A549 (cell line): ENCODE measurements around the gene CBR1. TPM values are rescaled to one million over a fixed set of nuclear protein-coding genes. Genes with fewer than 3 reads are reported as not detected.

Experiments
- ATAC-seq, 2 experiments: fragments of 200-7000 bp in 1 of 2; fragments of >200 bp in 1 of 2; cut with Nextera tagmentation in 1 of 2; cut with Tn5 transposase in 1 of 2; 3 replicates each; pipeline versions ENCODE4 v1.8.0 to v1.9.1; 2018 to 2020; ENCODE audit warnings: mild to moderate bottlenecking in 1 of 2, moderate library complexity in 1 of 2
- CTCF ChIA-PET: fragments of 300-600 bp; sonication (Branson Sonifier 250); formaldehyde crosslinking; extraction: SDS; loops from one replicate; lab custom pipeline; 2021; ENCODE audit warnings: antibody characterized with exemption, inconsistent platforms; lab: Yijun Ruan, JAX
- POLR2A ChIA-PET: fragments of 350-600 bp; formaldehyde crosslinking; extraction: SDS; loops from one replicate; lab custom pipeline; 2021; ENCODE audit warnings: antibody characterized with exemption, inconsistent platforms; lab: Yijun Ruan, JAX
- DNase-seq, 2 experiments: peaks; one replicate each; pipeline versions ENCODE4 v3.0.0 to v3.0.0-alpha.2; 2011 to 2016; ENCODE audit warnings: low read depth in 1 of 2, low spot score in 1 of 2
- FAIRE-seq: peaks from 2 replicates; lab custom pipeline; 2011; peaks lifted over from hg19 to GRCh38; lab: Jason Lieb, UNC
- H3K27ac ChIP-seq, 2 experiments: fragments of >200 bp; sonication (Bioruptor Twin); formaldehyde crosslinking; 3 replicates each; pipeline ENCODE4 v1.5.1; 2016 to 2017
- H3K4me1 ChIP-seq: fragments of >200 bp; sonication (Bioruptor Twin); formaldehyde crosslinking; 3 replicates; pipeline ENCODE4 v1.6.1; 2016
- H3K4me2 ChIP-seq: fragments of >200 bp; sonication (Bioruptor Twin); formaldehyde crosslinking; 3 replicates; pipeline ENCODE4 v1.6.1; 2016
- H3K4me3 ChIP-seq: fragments of >200 bp; sonication (Bioruptor Twin); formaldehyde crosslinking; 3 replicates; pipeline ENCODE4 v1.5.1; 2016
- H3K9me3 ChIP-seq: fragments of >200 bp; sonication (Bioruptor Twin); formaldehyde crosslinking; 3 replicates; pipeline ENCODE4 v1.6.1; 2016
- CHD4 ChIP-seq: fragments of 200-600 bp; sonication (generic); IDR thresholded peaks from 2 replicates; pipeline ENCODE4 v1.6.1; 2016; ENCODE audit warnings: antibody characterized with exemption, mild to moderate bottlenecking, borderline replicate concordance
- EP300 ChIP-seq, 2 experiments: fragments of >200 bp; sonication (Bioruptor Twin); formaldehyde crosslinking; IDR thresholded peaks; 2 replicates in 1 of 2; 3 replicates in 1 of 2; pipeline ENCODE4 v1.6.1; 2016 to 2017
- FOXS1 ChIP-seq: fragments of 250-450 bp; sonication (Bioruptor Pico); IDR thresholded peaks from 2 replicates; pipeline ENCODE4 v1.5.0; 2020; ENCODE audit warnings: mild to moderate bottlenecking, moderate library complexity
- GATA3 ChIP-seq: IDR thresholded peaks from 2 replicates; pipeline ENCODE4 v1.6.1; 2012; ENCODE audit warnings: borderline replicate concordance
- HDAC2 ChIP-seq: fragments of 200-600 bp; sonication (generic); IDR thresholded peaks from 2 replicates; pipeline ENCODE4 v1.6.1; 2016
- HEYL ChIP-seq: fragments of 250-450 bp; sonication (Bioruptor Pico); IDR thresholded peaks from 2 replicates; pipeline ENCODE4 v1.8.0; 2021; ENCODE audit warnings: mild to moderate bottlenecking, moderate library complexity
- HOXA7 ChIP-seq: fragments of 250-450 bp; sonication (Bioruptor Pico); IDR thresholded peaks from 2 replicates; pipeline ENCODE4 v1.5.0; 2020; ENCODE audit warnings: mild to moderate bottlenecking, moderate library complexity
- HOXB5 ChIP-seq: fragments of 250-450 bp; sonication (Bioruptor Pico); IDR thresholded peaks from 2 replicates; pipeline ENCODE4 v1.5.0; 2020; ENCODE audit warnings: mild to moderate bottlenecking, moderate library complexity
- JUNB ChIP-seq: fragments of >200 bp; sonication (Bioruptor Twin); formaldehyde crosslinking; IDR thresholded peaks from 2 replicates; pipeline ENCODE4 v1.6.1; 2016
- KDM5A ChIP-seq: fragments of 200-600 bp; sonication (generic); IDR thresholded peaks from 2 replicates; pipeline ENCODE4 v1.6.1; 2016; ENCODE audit warnings: antibody characterized with exemption, mild to moderate bottlenecking
- MAX ChIP-seq: IDR thresholded peaks from 2 replicates; pipeline ENCODE4 v1.6.1; 2012
- MAZ ChIP-seq: fragments of 150-350 bp; IDR thresholded peaks from 2 replicates; pipeline ENCODE4 v1.6.1; 2014; ENCODE audit warnings: antibody characterized with exemption, low read depth, low read length, borderline replicate concordance
- NFE2L2 ChIP-seq: fragments of 150-350 bp; conservative IDR thresholded peaks from 2 replicates; pipeline ENCODE4 v1.6.1; 2014; ENCODE audit warnings: low read length
- NPAS2 ChIP-seq: fragments of 250-450 bp; sonication (Bioruptor Pico); IDR thresholded peaks from 2 replicates; pipeline ENCODE4 v1.8.0; 2022; ENCODE audit warnings: mild to moderate bottlenecking, moderate library complexity, borderline replicate concordance
- NR3C1 ChIP-seq: fragments of >200 bp; sonication (Bioruptor Twin); formaldehyde crosslinking; IDR thresholded peaks from 3 replicates; pipeline ENCODE4 v1.6.1; 2017
- POLR2AphosphoS2 ChIP-seq: conservative IDR thresholded peaks from 2 replicates; pipeline ENCODE4 v1.6.1; 2012; ENCODE audit warnings: low read length, improper control_type of control experiment, inconsistent platforms
- RARB ChIP-seq: fragments of 250-450 bp; sonication (Bioruptor Pico); IDR thresholded peaks from 2 replicates; pipeline ENCODE4 v1.8.0; 2021; ENCODE audit warnings: mild to moderate bottlenecking, moderate library complexity
- SMC3 ChIP-seq: fragments of >200 bp; sonication (Bioruptor Twin); formaldehyde crosslinking; IDR thresholded peaks from 3 replicates; pipeline ENCODE4 v1.6.1; 2018; ENCODE audit warnings: inconsistent platforms
- SREBF2 ChIP-seq: fragments of 450-650 bp; IDR thresholded peaks from 2 replicates; pipeline ENCODE4 v1.6.1; 2014; ENCODE audit warnings: mild to moderate bottlenecking, moderate library complexity
- TFCP2L1 ChIP-seq: fragments of 250-450 bp; sonication (Bioruptor Pico); IDR thresholded peaks from 2 replicates; pipeline ENCODE4 v1.5.0; 2021; ENCODE audit warnings: mild to moderate bottlenecking
- ZFP36 ChIP-seq: fragments of 450-650 bp; IDR thresholded peaks from 2 replicates; pipeline ENCODE4 v1.6.1; 2014; ENCODE audit warnings: borderline replicate concordance; ENCODE audit not compliant: partially characterized antibody
- ZSCAN20 ChIP-seq: fragments of 250-450 bp; sonication (Bioruptor Pico); IDR thresholded peaks from 2 replicates; pipeline ENCODE4 v1.8.0; 2022; ENCODE audit warnings: mild to moderate bottlenecking, moderate library complexity
- WGBS: methylation state at CpG from one replicate; pipeline ENCODE4 v1.1.6; 2017; ENCODE audit errors: missing lambda C conversion rate; 5-methylcytosine and 5-hydroxymethylcytosine counted together
- polyA plus RNA-seq, 4 experiments: library from polyadenylated mRNA; depleted of rRNA in 3 of 4; stranded (reverse); fragments of >200 nt; fragmentation: RNase III in 1 of 4; extraction: RNeasy Plus Mini Kit Qiagen cat#74134 plus additional on column Dnase treatment in 1 of 4; gene quantifications; 2 replicates in 3 of 4; 3 replicates in 1 of 4; pipeline ENCODE4 v1.2.3, GENCODE V29; 2011 to 2017
- TF ChIP-seq, protein P1 (sequence below): fragments of 150-350 bp; IDR thresholded peaks from 2 replicates; pipeline ENCODE4 v1.6.1; 2014; ENCODE audit warnings: low read depth, mild to moderate bottlenecking, low read length
- TF ChIP-seq, protein P2 (sequence below): IDR thresholded peaks from 2 replicates; pipeline ENCODE4 v1.6.1; 2012
- TF ChIP-seq, protein P3 (sequence below): fragments of 250-450 bp; sonication (Bioruptor Pico); IDR thresholded peaks from 2 replicates; pipeline ENCODE4 v1.5.0; 2020; ENCODE audit warnings: low read depth, mild to moderate bottlenecking, moderate library complexity
- TF ChIP-seq, protein P4 (sequence below): fragments of >200 bp; sonication (Bioruptor Twin); formaldehyde crosslinking; IDR thresholded peaks from 3 replicates; pipeline ENCODE4 v1.5.1; 2016
- TF ChIP-seq, protein P5 (sequence below): IDR thresholded peaks from 2 replicates; pipeline ENCODE4 v1.6.1; 2012; ENCODE audit warnings: low read depth, borderline replicate concordance

Gene CBR1
- polyA plus RNA-seq, 2 of the 4 experiments (the other 2 are of a cell fraction), result 165 to 208 TPM

DNA sequence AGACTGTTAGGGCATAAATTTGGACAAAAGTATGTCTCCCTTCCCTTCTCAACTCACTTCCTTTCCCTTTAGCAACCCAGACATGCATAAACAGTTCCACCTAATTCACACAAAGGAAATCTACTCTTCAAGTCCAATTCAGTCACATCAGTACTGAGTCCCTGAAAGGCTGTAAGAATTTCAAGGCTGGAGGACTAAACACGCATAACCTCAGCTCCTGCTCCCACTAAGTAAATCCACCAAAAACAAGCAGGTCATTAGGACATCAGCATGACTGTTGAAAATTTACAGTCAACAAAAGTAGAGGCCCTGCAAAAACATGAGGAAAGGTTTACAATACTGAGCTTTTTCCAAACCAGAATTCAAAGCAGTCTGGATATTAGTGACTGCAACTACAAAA lies 27.9 kb upstream of the CBR1 start:
- no peak overlapping the region for H3K4me2 ChIP-seq
- H3K4me1 ChIP-seq, result no peaks in the 10 kb centered on the region
- no peak for FAIRE-seq
- ATAC-seq, result no peak
- no peak for DNase-seq
- TF ChIP-seq NFE2L2 (no peak), SREBF2 (no peak), POLR2AphosphoS2 (no peak), FOXS1 (CRISPR knock-in tag) (no peak), HDAC2 (no peak), HOXB5 (CRISPR knock-in tag) (no peak), GATA3 (no peak), CHD4 (no peak)
- TF ChIP-seq, protein P1, sequence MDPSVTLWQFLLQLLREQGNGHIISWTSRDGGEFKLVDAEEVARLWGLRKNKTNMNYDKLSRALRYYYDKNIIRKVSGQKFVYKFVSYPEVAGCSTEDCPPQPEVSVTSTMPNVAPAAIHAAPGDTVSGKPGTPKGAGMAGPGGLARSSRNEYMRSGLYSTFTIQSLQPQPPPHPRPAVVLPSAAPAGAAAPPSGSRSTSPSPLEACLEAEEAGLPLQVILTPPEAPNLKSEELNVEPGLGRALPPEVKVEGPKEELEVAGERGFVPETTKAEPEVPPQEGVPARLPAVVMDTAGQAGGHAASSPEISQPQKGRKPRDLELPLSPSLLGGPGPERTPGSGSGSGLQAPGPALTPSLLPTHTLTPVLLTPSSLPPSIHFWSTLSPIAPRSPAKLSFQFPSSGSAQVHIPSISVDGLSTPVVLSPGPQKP, result no peak
- WGBS, result 100% methylated on average over 1 of the region's 1 CpG
- H3K9me3 ChIP-seq, result no peaks in the 10 kb centered on the region
- ChIA-PET POLR2A (no interaction called here), CTCF (interaction anchor here (1.6 kb wide), 1 partner anchor 13 kb away, joined by 5 read pairs; no protein-coding TSS in a partner anchor)
- no peak overlapping the region for H3K4me3 ChIP-seq
- no peak overlapping the region for H3K27ac ChIP-seq

DNA sequence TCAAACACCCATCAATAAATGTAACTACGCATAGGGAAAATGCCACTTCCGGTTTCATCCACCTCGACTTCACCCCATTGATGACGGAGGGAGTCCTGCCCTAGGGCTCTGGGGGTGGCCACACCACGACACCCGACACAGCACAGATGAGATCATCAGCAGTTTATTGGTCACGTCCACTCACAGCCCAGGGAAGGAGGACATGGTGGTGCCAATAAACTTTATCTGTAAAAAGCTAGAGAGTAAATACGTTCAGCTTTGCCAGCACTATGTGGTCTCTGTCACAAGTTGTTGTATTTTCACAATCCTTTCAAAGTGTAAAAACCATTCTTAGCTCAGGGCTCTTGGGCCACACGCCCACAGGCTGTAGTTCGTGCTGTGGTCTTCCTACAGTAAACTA lies 25.8 kb upstream of the CBR1 start:
- no peaks in the 10 kb centered on the region for H3K9me3 ChIP-seq
- ATAC-seq, result no peak
- H3K4me3 ChIP-seq, result no peak overlapping the region
- no peaks in the 10 kb centered on the region for H3K4me1 ChIP-seq
- no peak for FAIRE-seq
- TF ChIP-seq HOXB5 (CRISPR knock-in tag) (no peak), HOXA7 (no peak), JUNB (no peak), MAZ (no peak), KDM5A (no peak), CHD4 (no peak)
- TF ChIP-seq, protein P2, sequence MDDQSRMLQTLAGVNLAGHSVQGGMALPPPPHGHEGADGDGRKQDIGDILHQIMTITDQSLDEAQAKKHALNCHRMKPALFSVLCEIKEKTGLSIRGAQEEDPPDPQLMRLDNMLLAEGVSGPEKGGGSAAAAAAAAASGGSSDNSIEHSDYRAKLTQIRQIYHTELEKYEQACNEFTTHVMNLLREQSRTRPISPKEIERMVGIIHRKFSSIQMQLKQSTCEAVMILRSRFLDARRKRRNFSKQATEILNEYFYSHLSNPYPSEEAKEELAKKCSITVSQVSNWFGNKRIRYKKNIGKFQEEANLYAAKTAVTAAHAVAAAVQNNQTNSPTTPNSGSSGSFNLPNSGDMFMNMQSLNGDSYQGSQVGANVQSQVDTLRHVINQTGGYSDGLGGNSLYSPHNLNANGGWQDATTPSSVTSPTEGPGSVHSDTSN, result no peak
- TF ChIP-seq, protein P3, sequence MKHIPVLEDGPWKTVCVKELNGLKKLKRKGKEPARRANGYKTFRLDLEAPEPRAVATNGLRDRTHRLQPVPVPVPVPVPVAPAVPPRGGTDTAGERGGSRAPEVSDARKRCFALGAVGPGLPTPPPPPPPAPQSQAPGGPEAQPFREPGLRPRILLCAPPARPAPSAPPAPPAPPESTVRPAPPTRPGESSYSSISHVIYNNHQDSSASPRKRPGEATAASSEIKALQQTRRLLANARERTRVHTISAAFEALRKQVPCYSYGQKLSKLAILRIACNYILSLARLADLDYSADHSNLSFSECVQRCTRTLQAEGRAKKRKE (CRISPR knock-in tag), result no peak
- H3K27ac ChIP-seq, result no peak overlapping the region
- ChIA-PET POLR2A (no interaction called here), CTCF (interaction anchor here (1.5 to 2.2 kb wide), 2 partner anchors 10 to 15 kb away, joined by 3 to 10 read pairs; no protein-coding TSS in a partner anchor)
- no peak for DNase-seq
- H3K4me2 ChIP-seq, result no peak overlapping the region
- WGBS, result 89% methylated on average over 10 of the region's 10 CpGs

- Histone ChIP-seq H3K4me3 (no peak overlapping the region), H3K9me3 (no peaks in the 10 kb centered on the region), H3K4me2 (no peak overlapping the region), H3K4me1 (no peaks in the 10 kb centered on the region), H3K27ac (no peak overlapping the region)
- WGBS, result 87% methylated on average over 1 of the region's 1 CpG
- DNase-seq (no peak), FAIRE-seq (no peak), ATAC-seq (no peak)
- CTCF ChIA-PET, result no interaction called here
- POLR2A ChIA-PET, result no interaction called here
- no peak for TF ChIP-seq EP300 (IDR thresholded peaks at IDR 0.05)
- TF ChIP-seq, all 56 proteins: peak for 0
These were observed 23.8 kb upstream of the CBR1 start for GRCh38 chr21:36045993-36046392.

GRCh38 chr21:36047139-36047538 lies 22.7 kb upstream of the CBR1 start:
- ChIA-PET POLR2A (interaction anchor here (1.2 kb wide), 1 partner anchor 13 kb away, joined by 4 read pairs; the partner anchor contains the start of gene SETD4), CTCF (interaction anchor here (1.3 to 1.4 kb wide), 2 partner anchors 11 to 66 kb away, joined by 3 to 5 read pairs; no protein-coding TSS in a partner anchor)
- WGBS, result 66% methylated on average over 7 of the region's 7 CpGs
- no peak for ATAC-seq
- no peaks in the 10 kb centered on the region for H3K4me1 ChIP-seq
- H3K27ac ChIP-seq, result no peak overlapping the region
- no peak for DNase-seq
- no peak overlapping the region for H3K4me3 ChIP-seq
- no peaks in the 10 kb centered on the region for H3K9me3 ChIP-seq
- no peak overlapping the region for H3K4me2 ChIP-seq
- FAIRE-seq, result no peak
- TF ChIP-seq, protein P4, sequence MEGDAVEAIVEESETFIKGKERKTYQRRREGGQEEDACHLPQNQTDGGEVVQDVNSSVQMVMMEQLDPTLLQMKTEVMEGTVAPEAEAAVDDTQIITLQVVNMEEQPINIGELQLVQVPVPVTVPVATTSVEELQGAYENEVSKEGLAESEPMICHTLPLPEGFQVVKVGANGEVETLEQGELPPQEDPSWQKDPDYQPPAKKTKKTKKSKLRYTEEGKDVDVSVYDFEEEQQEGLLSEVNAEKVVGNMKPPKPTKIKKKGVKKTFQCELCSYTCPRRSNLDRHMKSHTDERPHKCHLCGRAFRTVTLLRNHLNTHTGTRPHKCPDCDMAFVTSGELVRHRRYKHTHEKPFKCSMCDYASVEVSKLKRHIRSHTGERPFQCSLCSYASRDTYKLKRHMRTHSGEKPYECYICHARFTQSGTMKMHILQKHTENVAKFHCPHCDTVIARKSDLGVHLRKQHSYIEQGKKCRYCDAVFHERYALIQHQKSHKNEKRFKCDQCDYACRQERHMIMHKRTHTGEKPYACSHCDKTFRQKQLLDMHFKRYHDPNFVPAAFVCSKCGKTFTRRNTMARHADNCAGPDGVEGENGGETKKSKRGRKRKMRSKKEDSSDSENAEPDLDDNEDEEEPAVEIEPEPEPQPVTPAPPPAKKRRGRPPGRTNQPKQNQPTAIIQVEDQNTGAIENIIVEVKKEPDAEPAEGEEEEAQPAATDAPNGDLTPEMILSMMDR, result no peak
- no peak for TF ChIP-seq MAX
- TF ChIP-seq NPAS2 (CRISPR knock-in tag), result no peak
- TF ChIP-seq TFCP2L1 (CRISPR knock-in tag), result no peak
- no peak for TF ChIP-seq RARB (CRISPR knock-in tag)
- no peak for TF ChIP-seq ZFP36
- TF ChIP-seq, protein P5, sequence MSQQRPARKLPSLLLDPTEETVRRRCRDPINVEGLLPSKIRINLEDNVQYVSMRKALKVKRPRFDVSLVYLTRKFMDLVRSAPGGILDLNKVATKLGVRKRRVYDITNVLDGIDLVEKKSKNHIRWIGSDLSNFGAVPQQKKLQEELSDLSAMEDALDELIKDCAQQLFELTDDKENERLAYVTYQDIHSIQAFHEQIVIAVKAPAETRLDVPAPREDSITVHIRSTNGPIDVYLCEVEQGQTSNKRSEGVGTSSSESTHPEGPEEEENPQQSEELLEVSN, result no peak
- TF ChIP-seq ZSCAN20 (CRISPR knock-in tag), result no peak
- TF ChIP-seq HEYL (CRISPR knock-in tag), result no peak
- TF ChIP-seq SMC3, result no peak
- TF ChIP-seq KDM5A, result no peak
- no peak for TF ChIP-seq NR3C1
